ENCODE data around the gene GNPDA1. TPM values are rescaled to one million over a fixed set of nuclear protein-coding genes. Genes with fewer than 3 reads are reported as not detected.

The GNPDA1 gene
- total RNA-seq, 1 experiment from 2014 or later: 70.9 TPM

- H3K4me3 Mint-ChIP-seq (ENCODE audit: unreplicated experiment): no peak overlapping the region
- DNase-seq: no peak
- H3K36me3 Mint-ChIP-seq (ENCODE audit: insufficient read depth, unreplicated experiment): peaks cover 50% of the 10 kb centered on the region
- no peak for TF ChIP-seq CTCF (IDR thresholded peaks at IDR 0.05; ENCODE audit: insufficient read depth in 1 of 2, low read depth in 1 of 2, low read length in 1 of 2, severe bottlenecking in 1 of 2, unreplicated experiment in 1 of 2)
- H3K4me3 ChIP-seq (ENCODE audit: low read depth, low read length): no peak overlapping the region
- H3K27ac Mint-ChIP-seq (ENCODE audit: unreplicated experiment): no peak overlapping the region
- no peaks in the 10 kb centered on the region for H3K4me1 ChIP-seq
- H3K36me3 ChIP-seq (ENCODE audit: control insufficient read depth, insufficient read depth, low read length): no peaks in the 10 kb centered on the region; the same call in 1 of the 2 replicates
- intact Hi-C loops (cut with micrococcal nuclease; ENCODE audit: unreplicated experiment): no loop called here
- CTCF ChIA-PET: interaction anchor here (0.7 kb wide), 1 partner anchor 23 kb away, joined by 3 read pairs; no protein-coding TSS in a partner anchor
- POLR2A ChIA-PET: no interaction called here
- no peaks in the 10 kb centered on the region for H3K27me3 ChIP-seq (replicated peaks; ENCODE audit: control insufficient read depth, insufficient read depth, low read length)
- H3K27me3 Mint-ChIP-seq (ENCODE audit: insufficient read depth, unreplicated experiment): no peaks in the 10 kb centered on the region
- H3K9me3 ChIP-seq: no peaks in the 10 kb centered on the region
- H3K4me1 Mint-ChIP-seq (ENCODE audit: low read depth, unreplicated experiment): no peaks in the 10 kb centered on the region
- BruUV-seq (replicated peaks): no TSS peak
- H3K9me3 Mint-ChIP-seq (ENCODE audit: unreplicated experiment): no peaks in the 10 kb centered on the region
These were observed 34.4 kb downstream of the GNPDA1 start for GRCh38 chr5:141978389-141978788.

- ChIA-PET POLR2A (interaction anchor here (0.6 kb wide), 1 partner anchor 295 kb away, joined by 4 read pairs; no protein-coding TSS in a partner anchor), CTCF (interaction anchor here (0.6 kb wide), 2 partner anchors 364 to 1169 kb away, joined by 3 to 5 read pairs; no protein-coding TSS in a partner anchor)
- H3K27ac Mint-ChIP-seq (ENCODE audit: unreplicated experiment): no peak overlapping the region
- DNase-seq: no peak
- no peak for TF ChIP-seq CTCF (IDR thresholded peaks at IDR 0.05; ENCODE audit: insufficient read depth in 1 of 2, low read depth in 1 of 2, low read length in 1 of 2, severe bottlenecking in 1 of 2, unreplicated experiment in 1 of 2)
- intact Hi-C loops (cut with micrococcal nuclease; ENCODE audit: unreplicated experiment): no loop called here
- peaks cover 51% of the 10 kb centered on the region for H3K36me3 Mint-ChIP-seq (ENCODE audit: insufficient read depth, unreplicated experiment)
- Histone ChIP-seq H3K36me3 (ENCODE audit: control insufficient read depth, insufficient read depth, low read length) (no peaks in the 10 kb centered on the region; the same call in 1 of the 2 replicates), H3K4me3 (ENCODE audit: low read depth, low read length) (no peak overlapping the region), H3K27me3 (replicated peaks; ENCODE audit: control insufficient read depth, insufficient read depth, low read length) (no peaks in the 10 kb centered on the region), H3K4me1 (no peaks in the 10 kb centered on the region), H3K9me3 (no peaks in the 10 kb centered on the region)
- no peaks in the 10 kb centered on the region for H3K4me1 Mint-ChIP-seq (ENCODE audit: low read depth, unreplicated experiment)
- H3K4me3 Mint-ChIP-seq (ENCODE audit: unreplicated experiment): no peak overlapping the region
- H3K9me3 Mint-ChIP-seq (ENCODE audit: unreplicated experiment): no peaks in the 10 kb centered on the region
- H3K27me3 Mint-ChIP-seq (ENCODE audit: insufficient read depth, unreplicated experiment): no peaks in the 10 kb centered on the region
- no TSS peak for BruUV-seq (replicated peaks)
These were observed 36.7 kb downstream of the GNPDA1 start for GRCh38 chr5:141976176-141976575.

GRCh38 chr5:141973871-141974595 lies 38.8 kb downstream of the GNPDA1 start:
- intact Hi-C loops (cut with micrococcal nuclease; ENCODE audit: unreplicated experiment): no loop called here
- Mint-ChIP-seq H3K4me3 (ENCODE audit: unreplicated experiment) (no peak overlapping the region), H3K4me1 (ENCODE audit: low read depth, unreplicated experiment) (no peaks in the 10 kb centered on the region), H3K9me3 (ENCODE audit: unreplicated experiment) (no peaks in the 10 kb centered on the region), H3K27me3 (ENCODE audit: insufficient read depth, unreplicated experiment) (no peaks in the 10 kb centered on the region), H3K27ac (ENCODE audit: unreplicated experiment) (no peak overlapping the region), H3K36me3 (ENCODE audit: insufficient read depth, unreplicated experiment) (peaks cover 44% of the 10 kb centered on the region)
- no TSS peak for BruUV-seq (replicated peaks)
- H3K4me1 ChIP-seq: peaks cover 12% of the 10 kb centered on the region
- no peaks in the 10 kb centered on the region for H3K9me3 ChIP-seq
- CTCF ChIA-PET: no interaction called here
- POLR2A ChIA-PET: no interaction called here
- no peak for TF ChIP-seq CTCF (IDR thresholded peaks at IDR 0.05; ENCODE audit: insufficient read depth in 1 of 2, low read depth in 1 of 2, low read length in 1 of 2, severe bottlenecking in 1 of 2, unreplicated experiment in 1 of 2)
- no peaks in the 10 kb centered on the region for H3K36me3 ChIP-seq (ENCODE audit: control insufficient read depth, insufficient read depth, low read length)
- DNase-seq: no peak
- H3K27me3 ChIP-seq (replicated peaks; ENCODE audit: control insufficient read depth, insufficient read depth, low read length): no peaks in the 10 kb centered on the region
- H3K4me3 ChIP-seq (ENCODE audit: low read depth, low read length): no peak overlapping the region
